Neural cell (in vitro differentiated cells): ENCODE measurements around the gene DLD. TPM values are rescaled to one million over a fixed set of nuclear protein-coding genes. Genes with fewer than 3 reads are reported as not detected.

ENCODE experiments used
- H2AFZ ChIP-seq: fragments of 200-600, 300-800 bp; sonication (generic), shearing (Covaris generic); 2 replicates; pipeline ENCODE4 v1.6.0; 2014; ENCODE audit warnings: low read depth, mild to moderate bottlenecking, antibody characterized with exemption, low read length, moderate library complexity
- H3F3A ChIP-seq: fragments of 200-600 bp; shearing (Covaris generic); 2 replicates; pipeline ENCODE4 v1.6.1; 2016; ENCODE audit warnings: mild to moderate bottlenecking, moderate library complexity, mixed read lengths, antibody characterized with exemption, low read length; ENCODE audit not compliant: insufficient read depth, poor library complexity, severe bottlenecking
- H3K27ac ChIP-seq: fragments of 200-600, 300-800 bp; sonication (generic), shearing (Covaris generic); 2 replicates; pipeline ENCODE4 v1.5.1; 2014; ENCODE audit warnings: mild to moderate bottlenecking, low read length, moderate library complexity
- H3K27me3 ChIP-seq: fragments of 300-800, 200-600 bp; sonication (generic), shearing (Covaris generic); 2 replicates; pipeline ENCODE4 v1.6.0; 2014; ENCODE audit warnings: mild to moderate bottlenecking, low read depth, low read length, moderate library complexity; ENCODE audit not compliant: insufficient read depth
- H3K36me3 ChIP-seq: fragments of 300-800, 200-600 bp; sonication (generic), shearing (Covaris generic); 2 replicates; pipeline ENCODE4 v1.5.1; 2014; ENCODE audit warnings: mild to moderate bottlenecking, antibody characterized with exemption, low read length, moderate library complexity; ENCODE audit not compliant: insufficient read depth
- H3K4me2 ChIP-seq: fragments of 300-800, 200-600 bp; sonication (generic), shearing (Covaris generic); 2 replicates; pipeline ENCODE4 v1.6.0; 2014; ENCODE audit warnings: mild to moderate bottlenecking, low read length
- H3K4me3 ChIP-seq: fragments of 300-800, 200-600 bp; sonication (generic), shearing (Covaris generic); 2 replicates; pipeline ENCODE4 v1.5.1; 2014; ENCODE audit warnings: mild to moderate bottlenecking, low read length, moderate library complexity
- H3K79me2 ChIP-seq: fragments of 200-600 bp; shearing (Covaris generic); replicated peaks from 2 replicates; pipeline ENCODE4 v1.6.0; 2014; ENCODE audit warnings: mild to moderate bottlenecking, low read length, moderate library complexity; ENCODE audit not compliant: insufficient read depth
- H3K9ac ChIP-seq: fragments of 300-800, 200-600 bp; sonication (generic), shearing (Covaris generic); 2 replicates; pipeline ENCODE4 v1.6.1; 2016; ENCODE audit warnings: mild to moderate bottlenecking, low read length, mixed read lengths
- H3K9me2 ChIP-seq: fragments of 200-600 bp; shearing (Covaris generic); 2 replicates; pipeline ENCODE4 v1.6.1; 2016; ENCODE audit warnings: mild to moderate bottlenecking, low read length, mixed read lengths; ENCODE audit not compliant: insufficient read depth
- H3K9me3 ChIP-seq: fragments of 200-600, 300-800 bp; sonication (generic), shearing (Covaris generic); 2 replicates; pipeline ENCODE4 v1.6.1; 2016; ENCODE audit warnings: mild to moderate bottlenecking, mixed run types, low read length, moderate library complexity, mixed read lengths
- H4K20me1 ChIP-seq: fragments of 200-600 bp; shearing (Covaris generic); 2 replicates; pipeline ENCODE4 v1.6.1; 2016; ENCODE audit warnings: mild to moderate bottlenecking, mixed run types; ENCODE audit not compliant: insufficient read depth
- EP300 ChIP-seq: fragments of 450-650 bp; conservative IDR thresholded peaks from 2 replicates; pipeline ENCODE4 v1.6.1; 2014; ENCODE audit warnings: antibody characterized with exemption, mild to moderate bottlenecking, moderate library complexity; ENCODE audit not compliant: poor library complexity, severe bottlenecking
- EZH2 ChIP-seq: fragments of 200-600, 300-800 bp; shearing (Covaris generic), sonication (generic); IDR thresholded peaks from 2 replicates; pipeline ENCODE4 v1.6.1; 2014; ENCODE audit warnings: antibody characterized with exemption, low read length, borderline replicate concordance, mild to moderate bottlenecking; ENCODE audit not compliant: insufficient read depth, poor library complexity, severe bottlenecking
- MXI1 ChIP-seq: fragments of 450-650 bp; conservative IDR thresholded peaks from 2 replicates; pipeline ENCODE4 v1.6.1; 2014; ENCODE audit warnings: antibody characterized with exemption, mild to moderate bottlenecking; ENCODE audit not compliant: poor library complexity, severe bottlenecking
- POLR2AphosphoS5 ChIP-seq: IDR thresholded peaks from 2 replicates; pipeline ENCODE4 v1.6.1; 2012
- RAD21 ChIP-seq: fragments of 450-650 bp; conservative IDR thresholded peaks from 2 replicates; pipeline ENCODE4 v1.6.1; 2014; ENCODE audit warnings: antibody characterized with exemption, mild to moderate bottlenecking, moderate library complexity
- SMC3 ChIP-seq: fragments of 450-650 bp; conservative IDR thresholded peaks from 2 replicates; pipeline ENCODE4 v1.6.1; 2014; ENCODE audit warnings: antibody characterized with exemption, mild to moderate bottlenecking, moderate library complexity; ENCODE audit not compliant: poor library complexity
- TAF1 ChIP-seq: IDR thresholded peaks from 2 replicates; pipeline ENCODE4 v1.6.1; 2012; ENCODE audit warnings: low read depth
- polyA plus RNA-seq: library from polyadenylated mRNA; depleted of rRNA; stranded (reverse); fragments of >200 nt; gene quantifications from 2 replicates; pipeline ENCODE4 v1.2.3, GENCODE V29; 2014
- TF ChIP-seq, protein P1 (sequence below): IDR thresholded peaks from 2 replicates; pipeline ENCODE4 v1.6.1; 2012; ENCODE audit warnings: borderline replicate concordance
- TF ChIP-seq, protein P2 (sequence below): fragments of 450-650 bp; IDR thresholded peaks from 2 replicates; pipeline ENCODE4 v1.5.1; 2014; ENCODE audit warnings: antibody characterized with exemption, mild to moderate bottlenecking, moderate library complexity; ENCODE audit not compliant: poor library complexity, severe bottlenecking

DLD gene
- polyA plus RNA-seq, 1 donor from 2014 or later = 214 TPM

DNA sequence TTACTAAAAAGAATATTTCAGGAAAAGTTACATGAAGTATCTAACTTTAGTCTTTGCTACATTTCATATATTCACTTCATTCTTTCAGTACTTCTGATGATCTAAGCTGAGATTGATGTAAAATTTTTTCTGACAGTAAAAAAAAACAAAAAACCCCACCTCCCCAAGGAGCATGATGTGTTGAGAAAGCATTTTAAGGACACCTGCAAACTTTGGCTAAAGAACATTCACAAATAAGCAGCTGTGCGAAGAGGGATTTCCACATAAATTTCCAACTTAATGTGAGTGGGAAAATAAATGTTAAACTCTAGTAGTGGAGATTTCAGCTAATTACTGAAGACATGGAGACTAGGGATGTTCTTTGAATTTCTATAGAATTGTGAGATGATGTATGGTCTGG is 35.5 kb downstream of the DLD start:
- Histone ChIP-seq H3K9me3 (no peaks in the 10 kb centered on the region), H3F3A (no peaks in the 10 kb centered on the region), H3K9ac (no peak overlapping the region), H3K9me2 (no peaks in the 10 kb centered on the region), H3K79me2 (no peaks in the 10 kb centered on the region), H3K27ac (no peak overlapping the region), H3K4me3 (no peak overlapping the region), H3K27me3 (no peaks in the 10 kb centered on the region), H3K4me2 (no peak overlapping the region), H2AFZ (no peak overlapping the region), H4K20me1 (no peaks in the 10 kb centered on the region), H3K36me3 (no peaks in the 10 kb centered on the region)
- TF ChIP-seq EP300 = no peak
- TF ChIP-seq EZH2 = no peak

DNA sequence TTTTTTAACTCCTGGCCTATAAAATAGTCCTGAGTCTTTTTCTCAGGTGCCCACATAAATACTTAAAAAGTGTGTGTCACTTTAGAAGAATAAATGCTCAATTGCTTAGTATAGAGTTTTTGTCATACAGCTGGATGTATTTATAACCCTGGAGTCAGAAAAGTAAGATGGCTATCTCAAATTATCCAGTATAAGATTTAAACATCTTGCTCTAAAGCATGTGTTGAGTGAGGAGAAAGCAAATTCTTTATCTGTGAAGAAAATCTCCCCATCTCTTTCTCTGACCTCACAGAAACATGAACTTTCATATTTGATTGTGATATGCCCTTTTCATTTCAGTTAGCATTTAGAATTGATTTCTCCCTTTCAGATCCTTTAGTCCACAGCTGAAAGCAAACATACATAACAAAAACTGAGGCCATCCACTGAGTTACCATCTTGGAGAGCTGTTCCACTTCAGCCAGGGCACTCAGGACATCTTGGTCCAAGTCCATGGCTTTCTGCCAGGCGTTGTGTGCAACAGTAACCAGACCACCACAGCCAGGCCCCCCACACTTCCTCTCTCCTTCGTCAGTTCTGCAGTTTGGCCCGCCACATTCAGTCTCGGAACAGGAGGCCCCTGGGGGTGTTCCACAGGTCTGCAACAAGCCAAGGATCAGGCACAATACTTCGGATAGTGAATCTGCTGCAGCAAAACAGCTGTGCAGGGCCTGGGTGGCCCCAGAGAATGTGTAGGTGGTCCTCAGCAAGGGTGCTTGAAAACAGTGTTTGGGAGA is 40.9 kb downstream of the DLD start:
- Histone ChIP-seq H3K27ac (no peak overlapping the region), H3K9me2 (no peaks in the 10 kb centered on the region), H3K9ac (no peak overlapping the region), H3K36me3 (no peaks in the 10 kb centered on the region), H3K4me2 (no peak overlapping the region), H3K27me3 (no peaks in the 10 kb centered on the region), H4K20me1 (no peaks in the 10 kb centered on the region), H2AFZ (no peak overlapping the region), H3K4me3 (no peak overlapping the region), H3F3A (no peaks in the 10 kb centered on the region), H3K9me3 (no peaks in the 10 kb centered on the region), H3K79me2 (no peaks in the 10 kb centered on the region)
- TF ChIP-seq, protein P1, sequence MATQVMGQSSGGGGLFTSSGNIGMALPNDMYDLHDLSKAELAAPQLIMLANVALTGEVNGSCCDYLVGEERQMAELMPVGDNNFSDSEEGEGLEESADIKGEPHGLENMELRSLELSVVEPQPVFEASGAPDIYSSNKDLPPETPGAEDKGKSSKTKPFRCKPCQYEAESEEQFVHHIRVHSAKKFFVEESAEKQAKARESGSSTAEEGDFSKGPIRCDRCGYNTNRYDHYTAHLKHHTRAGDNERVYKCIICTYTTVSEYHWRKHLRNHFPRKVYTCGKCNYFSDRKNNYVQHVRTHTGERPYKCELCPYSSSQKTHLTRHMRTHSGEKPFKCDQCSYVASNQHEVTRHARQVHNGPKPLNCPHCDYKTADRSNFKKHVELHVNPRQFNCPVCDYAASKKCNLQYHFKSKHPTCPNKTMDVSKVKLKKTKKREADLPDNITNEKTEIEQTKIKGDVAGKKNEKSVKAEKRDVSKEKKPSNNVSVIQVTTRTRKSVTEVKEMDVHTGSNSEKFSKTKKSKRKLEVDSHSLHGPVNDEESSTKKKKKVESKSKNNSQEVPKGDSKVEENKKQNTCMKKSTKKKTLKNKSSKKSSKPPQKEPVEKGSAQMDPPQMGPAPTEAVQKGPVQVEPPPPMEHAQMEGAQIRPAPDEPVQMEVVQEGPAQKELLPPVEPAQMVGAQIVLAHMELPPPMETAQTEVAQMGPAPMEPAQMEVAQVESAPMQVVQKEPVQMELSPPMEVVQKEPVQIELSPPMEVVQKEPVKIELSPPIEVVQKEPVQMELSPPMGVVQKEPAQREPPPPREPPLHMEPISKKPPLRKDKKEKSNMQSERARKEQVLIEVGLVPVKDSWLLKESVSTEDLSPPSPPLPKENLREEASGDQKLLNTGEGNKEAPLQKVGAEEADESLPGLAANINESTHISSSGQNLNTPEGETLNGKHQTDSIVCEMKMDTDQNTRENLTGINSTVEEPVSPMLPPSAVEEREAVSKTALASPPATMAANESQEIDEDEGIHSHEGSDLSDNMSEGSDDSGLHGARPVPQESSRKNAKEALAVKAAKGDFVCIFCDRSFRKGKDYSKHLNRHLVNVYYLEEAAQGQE = no peak
- TF ChIP-seq SMC3 (no peak), EP300 (no peak), TAF1 (no peak), MXI1 (no peak), RAD21 (no peak), POLR2AphosphoS5 (no peak), EZH2 (no peak)
- TF ChIP-seq, protein P2, sequence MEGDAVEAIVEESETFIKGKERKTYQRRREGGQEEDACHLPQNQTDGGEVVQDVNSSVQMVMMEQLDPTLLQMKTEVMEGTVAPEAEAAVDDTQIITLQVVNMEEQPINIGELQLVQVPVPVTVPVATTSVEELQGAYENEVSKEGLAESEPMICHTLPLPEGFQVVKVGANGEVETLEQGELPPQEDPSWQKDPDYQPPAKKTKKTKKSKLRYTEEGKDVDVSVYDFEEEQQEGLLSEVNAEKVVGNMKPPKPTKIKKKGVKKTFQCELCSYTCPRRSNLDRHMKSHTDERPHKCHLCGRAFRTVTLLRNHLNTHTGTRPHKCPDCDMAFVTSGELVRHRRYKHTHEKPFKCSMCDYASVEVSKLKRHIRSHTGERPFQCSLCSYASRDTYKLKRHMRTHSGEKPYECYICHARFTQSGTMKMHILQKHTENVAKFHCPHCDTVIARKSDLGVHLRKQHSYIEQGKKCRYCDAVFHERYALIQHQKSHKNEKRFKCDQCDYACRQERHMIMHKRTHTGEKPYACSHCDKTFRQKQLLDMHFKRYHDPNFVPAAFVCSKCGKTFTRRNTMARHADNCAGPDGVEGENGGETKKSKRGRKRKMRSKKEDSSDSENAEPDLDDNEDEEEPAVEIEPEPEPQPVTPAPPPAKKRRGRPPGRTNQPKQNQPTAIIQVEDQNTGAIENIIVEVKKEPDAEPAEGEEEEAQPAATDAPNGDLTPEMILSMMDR = no peak
